GM10266 (cell line): ENCODE data around the gene KIAA1671.

Source experiments
- DNase-seq: peaks from one replicate; pipeline ENCODE4 v3.0.0; 2012; ENCODE audit errors: extremely low spot score
- CTCF ChIP-seq: IDR thresholded peaks from 2 replicates; pipeline ENCODE4 v1.5.1; 2012; ENCODE audit warnings: mild to moderate bottlenecking, low read depth; ENCODE audit not compliant: control insufficient read depth, insufficient read depth; ENCODE audit errors: missing control alignments

Gene KIAA1671

GRCh38 chr22:25061134-25061533, 108.6 kb downstream of the KIAA1671 start:
- DNase-seq: no peak
- TF ChIP-seq CTCF: no peak

DNA sequence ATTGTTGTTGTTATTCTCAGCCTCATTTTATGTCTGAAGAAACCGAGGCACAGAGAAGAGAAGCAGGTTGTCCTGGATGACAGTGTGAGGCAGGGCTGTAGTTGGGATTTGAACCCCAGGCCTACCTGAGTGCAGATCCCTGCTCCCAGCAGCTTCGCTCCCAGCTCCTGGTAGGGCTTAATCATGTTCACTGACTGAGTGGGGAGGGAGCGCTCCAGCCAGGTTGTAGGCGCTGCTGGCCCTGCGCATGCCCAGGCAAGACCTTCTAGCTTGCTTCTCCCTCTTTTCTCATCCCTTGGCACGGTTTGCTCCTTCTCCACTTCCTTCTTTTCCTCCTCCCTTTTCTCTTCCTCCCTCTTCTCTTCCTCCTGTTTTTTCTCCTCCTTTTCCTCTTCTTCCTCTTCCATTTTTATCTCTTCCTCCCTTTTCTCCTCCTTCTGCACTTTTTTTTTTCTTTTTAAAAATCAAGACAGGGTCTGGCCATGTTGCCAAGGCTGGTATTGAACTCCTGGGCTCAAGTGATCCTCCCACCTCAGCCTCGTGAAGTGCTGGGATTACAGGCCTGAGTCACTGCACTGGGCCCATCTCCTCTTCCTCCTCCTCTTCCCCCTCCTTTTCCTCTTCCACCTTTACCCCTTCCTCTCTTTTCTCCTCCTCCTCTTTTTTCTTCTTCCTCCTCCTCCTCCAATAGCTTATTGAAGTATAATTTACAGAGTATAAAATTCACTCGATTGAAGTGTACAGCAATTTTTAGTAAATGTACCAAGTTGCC, 109.3 kb downstream of the KIAA1671 start:
- no peak for TF ChIP-seq CTCF
- DNase-seq: no peak

DNA sequence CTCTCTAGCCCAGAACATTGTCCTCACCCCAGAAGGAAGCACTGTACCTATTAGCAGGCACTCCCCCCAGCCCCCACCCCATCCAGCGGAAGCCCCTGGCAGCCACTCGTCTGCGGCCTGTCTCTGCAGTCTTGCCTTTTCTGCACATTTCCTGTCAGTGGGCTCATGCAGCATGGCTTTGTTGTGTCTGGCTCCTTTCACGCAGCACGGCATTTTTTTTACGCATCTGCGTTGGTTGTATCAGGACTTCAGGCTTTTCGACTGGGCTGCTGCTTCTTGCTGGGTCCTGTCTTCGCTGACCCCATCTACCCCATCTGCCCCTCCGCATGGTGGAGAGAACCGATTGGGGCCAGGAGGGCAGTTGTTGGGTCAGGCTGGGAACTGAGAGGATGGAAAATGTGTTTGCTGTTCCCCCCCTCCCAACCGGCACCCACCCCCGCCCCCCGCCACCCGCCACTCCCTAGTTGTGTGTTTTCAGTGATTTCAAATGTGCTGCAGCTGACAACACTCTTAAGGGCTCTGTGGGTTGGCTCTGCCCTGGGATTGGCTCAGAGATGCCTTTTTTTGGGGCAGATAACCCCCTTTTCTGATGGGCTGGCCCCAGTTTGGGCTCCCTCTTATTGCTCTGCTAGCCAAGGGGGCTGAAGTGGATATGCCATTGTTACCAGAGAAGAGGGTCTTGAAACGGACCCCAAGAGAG, 110.0 kb downstream of the KIAA1671 start:
- no peak for DNase-seq
- TF ChIP-seq CTCF: no peak

DNA sequence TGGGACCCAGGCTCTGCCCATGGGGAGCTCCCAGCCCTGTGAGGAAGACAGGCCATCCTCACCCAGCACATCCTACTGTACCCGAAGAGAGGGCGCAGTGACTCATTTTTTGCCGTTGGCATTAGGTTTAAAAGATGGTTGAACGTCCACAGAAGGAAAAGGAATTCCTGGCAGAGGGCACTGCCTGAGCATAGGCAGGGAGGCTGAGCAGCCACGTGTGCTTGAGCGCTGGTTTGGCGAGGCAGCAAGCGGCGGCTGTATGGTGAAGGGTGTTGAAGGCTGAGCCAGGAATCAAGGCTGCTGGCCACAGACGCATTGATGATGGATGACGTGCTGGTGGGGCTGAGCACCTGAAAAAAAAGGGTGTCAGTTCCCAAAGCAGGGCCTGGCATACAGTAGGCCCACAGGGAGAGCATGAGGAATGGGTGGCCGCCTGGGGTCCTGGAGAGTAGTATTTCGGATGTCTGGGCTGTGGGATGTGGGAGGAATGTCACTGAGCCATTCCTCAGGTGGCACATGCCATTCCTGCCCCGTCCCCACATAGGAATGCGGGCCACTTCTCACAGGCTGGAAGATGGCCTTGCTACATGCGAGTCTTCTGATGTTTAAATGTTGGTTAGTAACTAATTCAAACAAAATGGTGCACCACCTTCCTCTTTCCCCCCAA, 112.5 kb downstream of the KIAA1671 start:
- no peak for DNase-seq
- TF ChIP-seq CTCF: no peak

GRCh38 chr22:25066861-25067435, 114.4 kb downstream of the KIAA1671 start:
- no peak for DNase-seq
- TF ChIP-seq CTCF: no peak

DNA sequence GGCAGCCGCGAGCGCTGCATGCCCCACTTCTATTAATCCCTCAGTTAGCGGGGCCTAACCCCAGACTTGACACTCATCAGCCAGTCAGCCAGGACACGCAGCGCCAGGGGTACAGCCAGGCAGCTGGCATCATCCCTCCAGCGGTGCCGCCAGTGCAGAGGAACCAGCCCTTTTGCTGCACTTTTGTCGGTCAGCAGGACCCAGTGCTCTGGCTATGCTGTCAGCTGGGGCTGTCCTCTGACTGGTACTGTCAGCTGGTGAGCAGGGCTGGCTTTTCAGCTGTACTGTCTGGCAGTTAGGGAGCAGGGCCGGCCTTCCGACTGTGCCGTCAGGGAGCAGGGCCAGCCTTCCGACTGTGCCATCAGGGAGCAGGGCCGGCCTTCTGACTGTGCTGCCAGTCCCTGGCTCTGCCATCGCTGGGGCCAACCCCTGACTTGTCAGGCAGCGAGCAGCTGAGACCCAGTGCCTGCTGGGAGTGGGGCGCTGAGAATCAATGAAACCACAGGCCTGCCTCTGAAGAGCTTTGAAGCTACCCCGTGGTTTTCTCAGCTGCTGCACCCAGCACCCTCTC, 115.4 kb downstream of the KIAA1671 start:
- no peak for TF ChIP-seq CTCF

More for the DNA sequence above, 115.4 kb downstream of the KIAA1671 start:
- DNase-seq: no peak
